Measurements from ENCODE around the gene CTCFL. TPM values are rescaled to one million over a fixed set of nuclear protein-coding genes. Genes with fewer than 3 reads are reported as not detected.

CTCFL gene
- total RNA-seq, 4 donors from 2014 or later = 0.13 to 0.46 TPM; not detected in 2

DNA sequence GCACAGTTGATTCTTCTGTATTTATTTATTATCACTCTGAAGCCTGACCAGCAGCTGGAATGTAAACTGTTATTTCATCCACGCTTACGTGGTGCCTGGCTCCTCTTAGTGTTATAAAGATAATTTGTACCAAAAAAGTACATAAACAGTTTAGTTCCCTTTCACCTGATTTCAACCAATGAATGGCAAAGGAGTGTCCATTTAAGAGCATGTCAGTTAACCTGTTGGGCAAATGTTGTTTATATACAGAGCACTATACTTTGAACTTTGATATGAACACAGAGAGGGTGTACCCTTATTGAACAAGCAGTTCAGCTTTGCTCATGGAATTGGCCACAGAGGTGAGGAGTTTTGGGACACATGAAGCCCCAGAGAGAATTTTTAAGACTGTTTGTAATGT is 7.2 kb upstream of the CTCFL start:
- intact Hi-C loops (cut with DNase I) = no loop called here
- H3K9me3 ChIP-seq = no peaks in the 10 kb centered on the region
- no peaks in the 10 kb centered on the region for H3K36me3 ChIP-seq
- H3K27ac ChIP-seq = no peak overlapping the region
- TF ChIP-seq CTCF (IDR thresholded peaks at IDR 0.05) = no peak
- H3K4me1 ChIP-seq = no peaks in the 10 kb centered on the region
- DNase-seq = no peak
- H3K27me3 ChIP-seq = no peaks in the 10 kb centered on the region
- WGBS, 2 donors = 91 to 95% methylated on average over 2 of the region's 2 CpGs
- H3K4me3 ChIP-seq (replicated peaks in 1 of 3) = no peak overlapping the region

DNA sequence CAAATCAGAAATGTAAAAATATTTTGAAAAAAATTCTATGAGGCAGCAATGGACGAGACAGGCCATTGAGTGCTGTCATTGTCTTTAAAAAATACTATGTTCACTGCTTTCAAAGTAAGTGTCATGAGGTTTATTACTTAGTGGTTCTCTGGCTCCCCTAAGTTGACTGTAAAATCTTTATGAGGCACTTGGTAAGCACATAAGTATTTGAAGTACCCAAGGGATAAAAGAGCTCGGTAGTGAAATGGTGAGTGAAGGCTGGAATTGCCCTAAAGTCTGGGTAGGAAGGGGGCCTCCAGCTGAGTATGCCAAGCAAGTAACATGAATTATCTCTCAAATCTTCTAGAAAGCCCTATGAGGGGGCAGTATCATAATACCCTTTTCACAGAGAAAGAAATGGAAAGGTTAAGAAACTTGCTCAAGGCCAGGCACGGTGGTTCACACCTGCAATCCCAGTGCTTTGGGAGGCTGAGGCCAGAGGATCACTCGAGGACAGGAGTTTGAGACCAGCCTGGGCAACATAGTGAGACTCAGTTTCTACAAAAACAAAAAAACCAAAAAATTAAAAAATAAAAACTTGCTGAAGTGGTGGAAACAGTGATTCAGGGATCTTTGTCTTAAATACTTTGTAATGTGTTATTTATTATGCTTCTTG is 5.5 kb upstream of the CTCFL start:
- no peak for DNase-seq
- intact Hi-C loops (cut with DNase I) = no loop called here
- H3K27ac ChIP-seq = no peak overlapping the region
- no peak for TF ChIP-seq POLR2A (IDR thresholded peaks at IDR 0.05)
- TF ChIP-seq CTCF (IDR thresholded peaks at IDR 0.05) = no peak
- no peaks in the 10 kb centered on the region for H3K4me1 ChIP-seq
- no peaks in the 10 kb centered on the region for H3K27me3 ChIP-seq
- no peak overlapping the region for H3K4me3 ChIP-seq (replicated peaks in 1 of 3)
- H3K9me3 ChIP-seq = no peaks in the 10 kb centered on the region
- H3K36me3 ChIP-seq = no peaks in the 10 kb centered on the region
- WGBS, 2 donors = 80% methylated on average over 4 of the region's 4 CpGs

GRCh38 chr20:57529810-57530209 is 4.9 kb upstream of the CTCFL start:
- Histone ChIP-seq H3K4me3 (replicated peaks in 1 of 3) (no peak overlapping the region), H3K36me3 (no peaks in the 10 kb centered on the region), H3K27me3 (no peaks in the 10 kb centered on the region), H3K4me1 (no peaks in the 10 kb centered on the region), H3K9me3 (no peaks in the 10 kb centered on the region), H3K27ac (no peak overlapping the region)
- TF ChIP-seq CTCF (IDR thresholded peaks at IDR 0.05) = no peak
- no peak for TF ChIP-seq POLR2A (IDR thresholded peaks at IDR 0.05)
- no peak for DNase-seq
- intact Hi-C loops (cut with DNase I) = no loop called here
- 86 to 94% methylated on average over 3 of the region's 3 CpGs for WGBS, 2 donors

GRCh38 chr20:57529160-57529585 is 4.2 kb upstream of the CTCFL start:
- no peak overlapping the region for H3K27ac ChIP-seq
- intact Hi-C loops (cut with DNase I) = no loop called here

More at GRCh38 chr20:57529160-57529585, 4.2 kb upstream of the CTCFL start:
- no peaks in the 10 kb centered on the region for H3K9me3 ChIP-seq
- no peaks in the 10 kb centered on the region for H3K27me3 ChIP-seq
- H3K4me3 ChIP-seq (replicated peaks in 1 of 3) = no peak overlapping the region
- TF ChIP-seq POLR2A (IDR thresholded peaks at IDR 0.05) (no peak), CTCF (IDR thresholded peaks at IDR 0.05) (no peak)
- H3K4me1 ChIP-seq = no peaks in the 10 kb centered on the region
- DNase-seq = no peak
- no peaks in the 10 kb centered on the region for H3K36me3 ChIP-seq
- 91 to 96% methylated on average over 8 of the region's 8 CpGs for WGBS, 2 donors
